ENCODE results near the gene PTPN7. TPM values are rescaled to one million over a fixed set of nuclear protein-coding genes. Genes with fewer than 3 reads are reported as not detected.

Gene PTPN7
- total and polyA plus RNA-seq, 4 donors = 0.98 to 2.5 (median 1.4) TPM

GRCh38 chr1:202189918-202190715 lies 29.7 kb upstream of the PTPN7 start:
- Histone ChIP-seq H3K27me3 (ENCODE audit: control insufficient read depth, insufficient read depth, low read length) (peaks cover 22% of the 10 kb centered on the region), H3K4me3 (ENCODE audit: low read depth, low read length) (no peak overlapping the region), H3K9me3 (ENCODE audit: control insufficient read depth, insufficient read depth, low read length) (no peaks in the 10 kb centered on the region), H3K4me1 (ENCODE audit: control insufficient read depth, insufficient read depth, low read length) (peaks cover 28% of the 10 kb centered on the region), H3K36me3 (ENCODE audit: control insufficient read depth, insufficient read depth, low read length) (peaks cover 2% of the 10 kb centered on the region), H3K27ac (ENCODE audit: low read depth, low read length) (no peak overlapping the region)
- DNase-seq (ENCODE audit: low read depth in 4 of 6, low spot score in 6 of 6) = no peak
- 62% methylated on average over 7 of the region's 7 CpGs for WGBS (ENCODE audit: insufficient coverage)

DNA sequence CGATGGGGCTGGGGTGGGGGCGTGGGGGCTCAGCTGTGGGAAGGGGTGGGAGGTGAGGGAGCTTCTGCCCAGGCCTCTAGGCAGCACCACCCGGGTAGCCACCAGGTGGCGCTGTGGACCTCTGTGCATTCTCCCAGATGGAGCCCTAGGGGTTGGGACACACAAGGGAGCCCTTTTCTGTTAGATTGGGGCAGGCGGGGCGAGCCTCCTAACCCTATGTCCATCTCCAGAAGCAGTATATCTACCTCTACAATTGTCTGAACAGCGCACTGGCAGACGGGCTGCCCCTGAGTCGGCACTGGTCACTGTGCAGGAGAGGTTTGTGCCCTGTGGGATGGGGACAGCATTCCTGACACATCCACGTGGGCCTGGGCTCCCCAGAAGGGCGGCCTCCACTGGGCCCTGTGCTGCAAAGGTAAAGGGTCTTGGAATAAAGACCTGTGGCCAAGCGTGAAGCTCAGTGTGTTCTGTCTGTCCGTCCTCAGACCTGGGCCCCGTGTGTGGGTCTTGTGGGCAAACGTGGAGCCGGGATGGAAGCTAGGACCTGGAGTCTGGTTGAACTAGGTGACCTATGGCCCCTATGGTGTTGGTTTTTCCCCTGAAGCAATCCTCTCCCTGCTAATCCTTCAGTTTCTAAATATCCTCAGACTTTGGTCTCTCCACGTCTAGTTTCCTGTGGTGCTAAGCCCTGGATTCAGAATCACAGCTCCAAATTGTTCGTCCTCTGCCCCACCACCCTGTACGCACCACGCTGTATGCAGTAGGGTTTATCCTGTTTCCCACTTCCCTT lies 28.8 kb upstream of the PTPN7 start:
- Histone ChIP-seq H3K27ac (ENCODE audit: low read depth, low read length) (no peak overlapping the region), H3K4me1 (ENCODE audit: control insufficient read depth, insufficient read depth, low read length) (peaks cover 34% of the 10 kb centered on the region), H3K4me3 (ENCODE audit: low read depth, low read length) (no peak overlapping the region), H3K36me3 (ENCODE audit: control insufficient read depth, insufficient read depth, low read length) (peaks cover 2% of the 10 kb centered on the region), H3K9me3 (ENCODE audit: control insufficient read depth, insufficient read depth, low read length) (no peaks in the 10 kb centered on the region), H3K27me3 (ENCODE audit: control insufficient read depth, insufficient read depth, low read length) (peaks cover 14% of the 10 kb centered on the region)
- 61% methylated on average over 16 of the region's 20 CpGs for WGBS (ENCODE audit: insufficient coverage)
- peak in 3 of 6 donors; percentile 21 to 69 (median 68) for DNase-seq (ENCODE audit: low read depth in 4 of 6, low spot score in 6 of 6)

GRCh38 chr1:202187697-202188407 lies 27.4 kb upstream of the PTPN7 start:
- Histone ChIP-seq H3K27me3 (ENCODE audit: control insufficient read depth, insufficient read depth, low read length) (peaks cover 3% of the 10 kb centered on the region), H3K4me1 (ENCODE audit: control insufficient read depth, insufficient read depth, low read length) (peaks cover 22% of the 10 kb centered on the region), H3K4me3 (ENCODE audit: low read depth, low read length) (no peak overlapping the region), H3K9me3 (ENCODE audit: control insufficient read depth, insufficient read depth, low read length) (no peaks in the 10 kb centered on the region), H3K36me3 (ENCODE audit: control insufficient read depth, insufficient read depth, low read length) (peaks cover 2% of the 10 kb centered on the region), H3K27ac (ENCODE audit: low read depth, low read length) (no peak overlapping the region)
- DNase-seq (ENCODE audit: low read depth in 4 of 6, low spot score in 6 of 6) = no peak
- 65% methylated on average over 6 of the region's 8 CpGs for WGBS (ENCODE audit: insufficient coverage)

DNA sequence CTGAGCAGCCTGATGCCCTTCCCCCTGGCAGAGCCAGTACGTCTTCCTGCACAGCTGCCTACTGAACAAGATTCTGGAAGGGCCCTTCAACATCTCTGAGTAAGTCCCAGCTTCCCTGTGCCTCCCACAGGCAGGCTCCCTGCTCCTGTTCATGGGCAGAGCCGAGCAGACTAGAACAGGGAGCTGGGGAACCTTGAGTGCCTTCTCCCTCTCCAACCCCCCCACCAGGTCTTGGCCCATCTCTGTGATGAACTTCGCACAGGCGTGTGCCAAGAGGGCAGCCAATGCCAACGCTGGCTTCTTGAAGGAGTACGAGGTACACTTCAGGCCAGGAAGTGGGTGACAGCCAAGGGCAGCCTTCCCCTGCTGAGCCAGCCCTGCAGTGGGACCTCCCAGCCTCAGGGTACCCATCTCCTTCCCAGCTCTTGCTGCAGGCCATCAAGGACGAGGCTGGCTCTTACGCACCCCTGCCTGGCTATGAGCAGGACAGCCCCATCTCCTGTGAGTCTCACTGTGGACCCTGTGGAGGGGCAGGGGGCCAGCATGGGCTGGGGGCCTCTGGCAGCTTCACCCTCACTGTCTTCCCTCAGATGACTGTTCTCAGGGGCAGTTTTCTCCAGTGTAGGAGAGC lies 26.8 kb upstream of the PTPN7 start:
- no peak for DNase-seq (ENCODE audit: low read depth in 4 of 6, low spot score in 6 of 6)
- Histone ChIP-seq H3K9me3 (ENCODE audit: control insufficient read depth, insufficient read depth, low read length) (no peaks in the 10 kb centered on the region), H3K36me3 (ENCODE audit: control insufficient read depth, insufficient read depth, low read length) (peaks cover 2% of the 10 kb centered on the region), H3K27ac (ENCODE audit: low read depth, low read length) (no peak overlapping the region), H3K4me1 (ENCODE audit: control insufficient read depth, insufficient read depth, low read length) (peaks cover 21% of the 10 kb centered on the region), H3K27me3 (ENCODE audit: control insufficient read depth, insufficient read depth, low read length) (no peaks in the 10 kb centered on the region), H3K4me3 (ENCODE audit: low read depth, low read length) (no peak overlapping the region)
- 68% methylated on average over 7 of the region's 8 CpGs for WGBS (ENCODE audit: insufficient coverage)

- WGBS (ENCODE audit: insufficient coverage) = 75% methylated on average over 7 of the region's 7 CpGs
- H3K36me3 ChIP-seq (ENCODE audit: control insufficient read depth, insufficient read depth, low read length) = peaks cover 2% of the 10 kb centered on the region
Measured at GRCh38 chr1:202186327-202186726, 25.9 kb upstream of the PTPN7 start.

DNA sequence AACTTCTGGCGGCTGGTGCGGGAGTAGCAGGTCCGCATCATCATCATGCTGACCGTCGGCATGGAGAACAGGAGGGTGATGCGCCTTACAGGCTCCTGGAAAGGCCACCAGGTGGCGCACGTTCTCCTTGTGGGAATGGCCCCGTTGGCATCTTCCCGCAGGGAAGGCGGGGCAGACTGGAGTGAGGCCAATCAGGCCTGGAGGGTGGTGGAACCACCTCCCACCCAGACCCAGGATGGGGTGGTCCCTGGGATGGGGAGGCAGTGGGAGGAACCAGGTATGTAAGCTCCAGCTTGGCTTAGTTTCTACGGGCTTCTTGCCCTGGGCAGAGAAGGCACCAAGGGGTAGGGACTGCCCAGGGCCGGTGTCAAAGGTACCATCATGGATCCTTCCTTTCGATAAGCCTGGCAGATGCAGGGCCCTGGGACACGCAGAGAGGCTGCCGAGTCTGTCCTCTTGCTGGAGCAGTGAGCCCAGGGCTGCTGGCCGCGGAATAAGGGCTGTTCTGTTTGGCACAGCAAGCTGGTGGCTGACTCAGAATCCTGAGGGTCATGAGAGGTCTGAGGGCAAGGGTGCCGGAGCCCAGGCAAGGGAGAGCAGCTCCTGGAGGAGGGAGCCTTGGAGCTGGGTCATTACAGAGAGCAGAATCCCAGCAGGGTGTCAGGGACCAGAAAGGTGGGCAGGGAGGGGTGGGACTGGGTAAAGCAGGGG lies 24.5 kb upstream of the PTPN7 start:
- Histone ChIP-seq H3K36me3 (ENCODE audit: control insufficient read depth, insufficient read depth, low read length) (peaks cover 2% of the 10 kb centered on the region), H3K9me3 (ENCODE audit: control insufficient read depth, insufficient read depth, low read length) (no peaks in the 10 kb centered on the region), H3K27me3 (ENCODE audit: control insufficient read depth, insufficient read depth, low read length) (no peaks in the 10 kb centered on the region), H3K27ac (ENCODE audit: low read depth, low read length) (no peak overlapping the region), H3K4me1 (ENCODE audit: control insufficient read depth, insufficient read depth, low read length) (peaks cover 21% of the 10 kb centered on the region), H3K4me3 (ENCODE audit: low read depth, low read length) (no peak overlapping the region)
- peak; percentile 40 to 94 (median 66) for DNase-seq (ENCODE audit: low read depth in 4 of 6, low spot score in 6 of 6)
- 20% methylated on average over 19 of the region's 19 CpGs for WGBS (ENCODE audit: insufficient coverage)

More at GRCh38 chr1:202186327-202186726, 25.9 kb upstream of the PTPN7 start:
- peak in 1 of 6 donors; percentile 10 for DNase-seq (ENCODE audit: low read depth in 4 of 6, low spot score in 6 of 6)
- Histone ChIP-seq H3K4me1 (ENCODE audit: control insufficient read depth, insufficient read depth, low read length) (peaks cover 21% of the 10 kb centered on the region), H3K4me3 (ENCODE audit: low read depth, low read length) (no peak overlapping the region), H3K9me3 (ENCODE audit: control insufficient read depth, insufficient read depth, low read length) (no peaks in the 10 kb centered on the region), H3K27me3 (ENCODE audit: control insufficient read depth, insufficient read depth, low read length) (no peaks in the 10 kb centered on the region), H3K27ac (ENCODE audit: low read depth, low read length) (no peak overlapping the region)

- 87% methylated on average over 3 of the region's 8 CpGs for WGBS (ENCODE audit: insufficient coverage)
- peaks cover 17% of the 10 kb centered on the region for H3K4me1 ChIP-seq (ENCODE audit: control insufficient read depth, insufficient read depth, low read length)
- no peaks in the 10 kb centered on the region for H3K27me3 ChIP-seq (ENCODE audit: control insufficient read depth, insufficient read depth, low read length)
Measured at GRCh38 chr1:202182040-202182877, 21.9 kb upstream of the PTPN7 start.

GRCh38 chr1:202181586-202181985 lies 21.2 kb upstream of the PTPN7 start:
- 88% methylated on average over 5 of the region's 7 CpGs for WGBS (ENCODE audit: insufficient coverage)
- no peak for DNase-seq (ENCODE audit: low read depth in 4 of 6, low spot score in 6 of 6)
- Histone ChIP-seq H3K36me3 (ENCODE audit: control insufficient read depth, insufficient read depth, low read length) (no peaks in the 10 kb centered on the region), H3K9me3 (ENCODE audit: control insufficient read depth, insufficient read depth, low read length) (no peaks in the 10 kb centered on the region), H3K4me1 (ENCODE audit: control insufficient read depth, insufficient read depth, low read length) (peaks cover 11% of the 10 kb centered on the region), H3K27ac (ENCODE audit: low read depth, low read length) (no peak overlapping the region), H3K27me3 (ENCODE audit: control insufficient read depth, insufficient read depth, low read length) (no peaks in the 10 kb centered on the region), H3K4me3 (ENCODE audit: low read depth, low read length) (no peak overlapping the region)

More at GRCh38 chr1:202182040-202182877, 21.9 kb upstream of the PTPN7 start:
- no peak overlapping the region for H3K4me3 ChIP-seq (ENCODE audit: low read depth, low read length)
- no peak for DNase-seq (ENCODE audit: low read depth in 4 of 6, low spot score in 6 of 6)
- H3K27ac ChIP-seq (ENCODE audit: low read depth, low read length) = no peak overlapping the region
- no peaks in the 10 kb centered on the region for H3K9me3 ChIP-seq (ENCODE audit: control insufficient read depth, insufficient read depth, low read length)
- peaks cover 2% of the 10 kb centered on the region for H3K36me3 ChIP-seq (ENCODE audit: control insufficient read depth, insufficient read depth, low read length)

All from spinal cord (tissue), 10 donors.